Central memory CD8-positive, alpha-beta T cell (primary cell): ENCODE data around the gene CIRBP.

Source experiments
- ATAC-seq: fragments of 150-1000 bp; cut with Tn5 transposase; replicated peaks from 2 replicates; pipeline ENCODE4 v1.10.0; 2022; ENCODE audit warnings: mild to moderate bottlenecking, moderate FRiP score, moderate number of reproducible peaks; ENCODE audit not compliant: poor library complexity, severe bottlenecking; ENCODE audit errors: extremely low read depth
- DNase-seq, 2 donors: peaks; one replicate each; pipeline ENCODE4 v3.0.0; 2021; ENCODE audit warnings: low spot score in 2 of 2
- H3K27ac Mint-ChIP-seq: one replicate; pipeline ENCODE4 v1.8.0; 2022; ENCODE audit warnings: low read depth, mild to moderate bottlenecking, moderate library complexity, mixed read lengths
- H3K27me3 Mint-ChIP-seq: one replicate; pipeline ENCODE4 v1.8.0; 2022; ENCODE audit warnings: mixed read lengths
- H3K36me3 Mint-ChIP-seq: one replicate; pipeline ENCODE4 v1.8.0; 2022; ENCODE audit warnings: mild to moderate bottlenecking, moderate library complexity, mixed read lengths; ENCODE audit not compliant: insufficient read depth
- H3K4me1 Mint-ChIP-seq: one replicate; pipeline ENCODE4 v1.8.0; 2022; ENCODE audit warnings: mixed read lengths
- H3K4me3 Mint-ChIP-seq: one replicate; pipeline ENCODE4 v1.8.0; 2022; ENCODE audit warnings: mild to moderate bottlenecking, moderate library complexity, mixed read lengths
- H3K9me3 Mint-ChIP-seq: one replicate; pipeline ENCODE4 v1.8.0; 2022; ENCODE audit warnings: mixed read lengths

CIRBP gene

GRCh38 chr19:1273263-1274041 lies 4.3 kb downstream of the CIRBP start:
- ATAC-seq (no peak), DNase-seq (no peak)
- peak overlapping the region; percentile 85 for H3K4me3 Mint-ChIP-seq
- peak overlapping the region; percentile 95 for H3K27ac Mint-ChIP-seq
- H3K9me3 Mint-ChIP-seq, result no peaks in the 10 kb centered on the region
- H3K4me1 Mint-ChIP-seq, result peaks cover 54% of the 10 kb centered on the region
- no peaks in the 10 kb centered on the region for H3K27me3 Mint-ChIP-seq
- H3K36me3 Mint-ChIP-seq, result peaks cover 70% of the 10 kb centered on the region

- DNase-seq, result no peak
- Mint-ChIP-seq H3K27ac (peak overlapping the region; percentile 95), H3K27me3 (no peaks in the 10 kb centered on the region), H3K36me3 (peaks cover 63% of the 10 kb centered on the region), H3K4me1 (peaks cover 47% of the 10 kb centered on the region), H3K9me3 (no peaks in the 10 kb centered on the region), H3K4me3 (peak overlapping the region; percentile 57)
- no peak for ATAC-seq
These were observed 5.1 kb downstream of the CIRBP start for GRCh38 chr19:1274081-1274851.

GRCh38 chr19:1274852-1275259 lies 5.7 kb downstream of the CIRBP start:
- ATAC-seq (no peak), DNase-seq (no peak)
- no peaks in the 10 kb centered on the region for H3K27me3 Mint-ChIP-seq
- no peaks in the 10 kb centered on the region for H3K9me3 Mint-ChIP-seq
- peak overlapping the region; percentile 75 for H3K4me3 Mint-ChIP-seq
- peaks cover 51% of the 10 kb centered on the region for H3K4me1 Mint-ChIP-seq
- peak overlapping the region; percentile 95 for H3K27ac Mint-ChIP-seq
- peaks cover 62% of the 10 kb centered on the region for H3K36me3 Mint-ChIP-seq

- DNase-seq, result peak; percentile 83 to 95
- Mint-ChIP-seq H3K36me3 (peaks cover 57% of the 10 kb centered on the region), H3K4me1 (peaks cover 51% of the 10 kb centered on the region), H3K27me3 (no peaks in the 10 kb centered on the region), H3K9me3 (no peaks in the 10 kb centered on the region), H3K27ac (peak within 1 kb of the TSS; percentile 95), H3K4me3 (peak within 1 kb of the TSS; percentile 75)
- peak; percentile 84 for ATAC-seq
These were observed 6.3 kb downstream of the CIRBP start, which contains the start of gene FAM174C for GRCh38 chr19:1275260-1275975. Gene FAM174C (plus strand): TSS chr19:1275530. CDS start chr19:1275550, 20 bp downstream.

- Mint-ChIP-seq H3K4me1 (peaks cover 46% of the 10 kb centered on the region), H3K27me3 (no peaks in the 10 kb centered on the region), H3K9me3 (no peaks in the 10 kb centered on the region), H3K27ac (peak overlapping the region; percentile 95), H3K36me3 (peaks cover 50% of the 10 kb centered on the region), H3K4me3 (peak overlapping the region; percentile 75)
- ATAC-seq (no peak), DNase-seq (no peak)
These were observed 7.0 kb downstream of the CIRBP start for GRCh38 chr19:1275976-1276627.

GRCh38 chr19:1276628-1277022 lies 7.5 kb downstream of the CIRBP start:
- Mint-ChIP-seq H3K4me1 (peaks cover 42% of the 10 kb centered on the region), H3K36me3 (peaks cover 47% of the 10 kb centered on the region)

GRCh38 chr19:1277061-1277460 lies 7.9 kb downstream of the CIRBP start:
- peaks cover 43% of the 10 kb centered on the region for H3K36me3 Mint-ChIP-seq
- peak overlapping the region; percentile 75 for H3K4me3 Mint-ChIP-seq
- DNase-seq, result no peak
- no peak for ATAC-seq
- H3K27me3 Mint-ChIP-seq, result no peaks in the 10 kb centered on the region
- no peaks in the 10 kb centered on the region for H3K9me3 Mint-ChIP-seq
- H3K4me1 Mint-ChIP-seq, result peaks cover 41% of the 10 kb centered on the region
- peak overlapping the region; percentile 95 for H3K27ac Mint-ChIP-seq

More at GRCh38 chr19:1276628-1277022, 7.5 kb downstream of the CIRBP start:
- Mint-ChIP-seq H3K9me3 (no peaks in the 10 kb centered on the region), H3K27ac (peak overlapping the region; percentile 95), H3K4me3 (peak overlapping the region; percentile 75), H3K27me3 (no peaks in the 10 kb centered on the region)
- DNase-seq (no peak), ATAC-seq (no peak)

- Mint-ChIP-seq H3K4me3 (no peak overlapping the region), H3K27me3 (no peaks in the 10 kb centered on the region), H3K36me3 (peaks cover 33% of the 10 kb centered on the region), H3K4me1 (peaks cover 36% of the 10 kb centered on the region), H3K27ac (no peak overlapping the region), H3K9me3 (no peaks in the 10 kb centered on the region)
- no peak for ATAC-seq
- no peak for DNase-seq
These were observed 8.9 kb downstream of the CIRBP start for GRCh38 chr19:1278074-1278473.

- Mint-ChIP-seq H3K4me3 (peak overlapping the region; percentile 50), H3K27me3 (peaks cover 2% of the 10 kb centered on the region), H3K9me3 (no peaks in the 10 kb centered on the region), H3K36me3 (peaks cover 24% of the 10 kb centered on the region), H3K27ac (peak overlapping the region; percentile 87), H3K4me1 (peaks cover 29% of the 10 kb centered on the region)
- DNase-seq, result no peak
- ATAC-seq, result no peak
These were observed 9.9 kb downstream of the CIRBP start for GRCh38 chr19:1278713-1279660.

GRCh38 chr19:1279782-1280341 lies 10.7 kb downstream of the CIRBP start:
- no peaks in the 10 kb centered on the region for H3K9me3 Mint-ChIP-seq
- H3K27me3 Mint-ChIP-seq, result peaks cover 11% of the 10 kb centered on the region
- peak; percentile 58 to 67 for DNase-seq
- H3K4me1 Mint-ChIP-seq, result peaks cover 27% of the 10 kb centered on the region
- peak overlapping the region; percentile 50 for H3K4me3 Mint-ChIP-seq
- H3K27ac Mint-ChIP-seq, result peak overlapping the region; percentile 87
- peaks cover 15% of the 10 kb centered on the region for H3K36me3 Mint-ChIP-seq
- ATAC-seq, result no peak
